Muscle of leg (tissue), 9 donors: ENCODE data around the gene FAM131B. TPM values are rescaled to one million over a fixed set of nuclear protein-coding genes. Genes with fewer than 3 reads are reported as not detected.

ENCODE experiments used
- polyA plus RNA-seq, 8 donors: library from polyadenylated mRNA; unstranded; fragments of 120-200 nt; gene quantifications; one replicate each; pipeline versions ENCODE4 v1.2.1 to v1.2.3, GENCODE V29; 2013; ENCODE audit warnings: inconsistent platforms in 1 of 8, low replicate concordance in 1 of 8; ENCODE audit not compliant: insufficient read length in 8 of 8, insufficient read depth in 1 of 8
- total RNA-seq: library from RNA; stranded (reverse); fragments of 120-200 nt; gene quantifications from one replicate; pipeline ENCODE4 v1.2.4, GENCODE V29; 2013

Gene FAM131B
- total and polyA plus RNA-seq, 9 donors: 1.4 to 2.6 (median 2.0) TPM

Other genes with a start within 250 kb of the FAM131B start
- not detected for gene PIP, start 230.6 kb downstream of the FAM131B start, total RNA-seq
- gene PIP, start 230.6 kb downstream of the FAM131B start, polyA plus RNA-seq: not detected
- gene TAS2R39, start 179.3 kb downstream of the FAM131B start, total RNA-seq: not detected
- gene TAS2R39, start 179.3 kb downstream of the FAM131B start, polyA plus RNA-seq: under 1 TPM in 1 of 8 donors, not detected in 7; 0.32 TPM
- not detected for gene TAS2R40, start 140.7 kb downstream of the FAM131B start, total RNA-seq
- gene TAS2R40, start 140.7 kb downstream of the FAM131B start, polyA plus RNA-seq: not detected
- gene GSTK1, start 99.3 kb downstream of the FAM131B start, total RNA-seq: 80.2 TPM
- 10 to 100 TPM; 77.2 to 98.4 (median 84.7) TPM for gene GSTK1, start 99.3 kb downstream of the FAM131B start, polyA plus RNA-seq
- 0.40 TPM for gene TMEM139, start 77.8 kb downstream of the FAM131B start, total RNA-seq
- gene TMEM139, start 77.8 kb downstream of the FAM131B start, polyA plus RNA-seq: 1 to 10 TPM in 4 of 8 donors, under 1 TPM in 4; 0.67 to 3.9 (median 1.0) TPM
- gene CASP2, start 74.4 kb downstream of the FAM131B start, total RNA-seq: 12.1 TPM
- 10 to 100 TPM; 18.8 to 29.1 (median 21.3) TPM for gene CASP2, start 74.4 kb downstream of the FAM131B start, polyA plus RNA-seq
- 1.1 TPM for gene CLCN1, start 46.6 kb downstream of the FAM131B start, total RNA-seq
- gene CLCN1, start 46.6 kb downstream of the FAM131B start, polyA plus RNA-seq: 1 to 10 TPM in 5 of 8 donors, under 1 TPM in 3; 0.27 to 3.1 (median 1.2) TPM
- 41.4 TPM for gene ZYX, start 18.6 kb upstream of the FAM131B start, total RNA-seq
- 100 to 1,000 TPM; 181 to 290 (median 223) TPM for gene ZYX, start 18.6 kb upstream of the FAM131B start, polyA plus RNA-seq
- gene EPHA1, start 46.1 kb upstream of the FAM131B start, total RNA-seq: not detected
- gene EPHA1, start 46.1 kb upstream of the FAM131B start, polyA plus RNA-seq: 1 to 10 TPM; 2.1 to 6.1 (median 4.4) TPM
- not detected for gene TAS2R60, start 80.7 kb upstream of the FAM131B start, total RNA-seq
- not detected for gene TAS2R60, start 80.7 kb upstream of the FAM131B start, polyA plus RNA-seq
- gene TAS2R41, start 115.2 kb upstream of the FAM131B start, total RNA-seq: not detected
- not detected for gene TAS2R41, start 115.2 kb upstream of the FAM131B start, polyA plus RNA-seq
- 0.13 TPM for gene CTAGE15, start 209.1 kb upstream of the FAM131B start, total RNA-seq
- gene CTAGE15, start 209.1 kb upstream of the FAM131B start, polyA plus RNA-seq: under 1 TPM in 5 of 8 donors, not detected in 3; 0.11 to 0.90 (median 0.36) TPM